Left lung (tissue), 10 donors: ENCODE data around the gene CIAO3. TPM values are rescaled to one million over a fixed set of nuclear protein-coding genes. Genes with fewer than 3 reads are reported as not detected.

Experiments
- ATAC-seq: fragments of 200-7000 bp; cut with Tn5 transposase; one replicate; pipeline ENCODE4 v1.9.1; 2020; ENCODE audit warnings: moderate library complexity
- DNase-seq, 4 donors: peaks; one replicate each; pipeline ENCODE4 v3.0.0-alpha.2; 2013 to 2020
- H3K27ac ChIP-seq, 2 donors: fragments of 200-600 bp; sonication (generic) in 1 of 2; one replicate each; pipeline versions ENCODE4 v1.5.0 to v1.8.0; 2020 to 2021
- H3K27me3 ChIP-seq, 2 donors: fragments of 200-600 bp; sonication (generic) in 1 of 2; one replicate each; pipeline versions ENCODE4 v1.5.0 to v1.8.0; 2020 to 2021
- H3K36me3 ChIP-seq, 2 donors: fragments of 200-600 bp; sonication (generic) in 1 of 2; one replicate each; pipeline versions ENCODE4 v1.5.0 to v1.8.0; 2020 to 2021
- H3K4me1 ChIP-seq, 2 donors: fragments of 200-600 bp; one replicate each; pipeline ENCODE4 v1.8.0; 2021
- H3K4me3 ChIP-seq, 2 donors: fragments of 200-600 bp; sonication (generic) in 1 of 2; one replicate each; pipeline versions ENCODE4 v1.5.0 to v1.8.0; 2020 to 2021; ENCODE audit warnings: mild to moderate bottlenecking in 1 of 2
- H3K9me3 ChIP-seq, 2 donors: fragments of 200-600 bp; sonication (generic) in 1 of 2; one replicate each; pipeline versions ENCODE4 v1.5.0 to v1.8.0; 2020 to 2021
- intact Hi-C, 2 donors: fragments of 100-400 bp; cut with DNase I; formaldehyde crosslinking; loops; one replicate each; pipeline versions ENCODE4 v1.11.2 to v1.14.2; 2022
- microRNA-seq, 2 donors: library from miRNA; unstranded; fragments of <30 nt; microRNA quantifications; one replicate each; pipeline ENCODE4, GENCODE V29; 2019
- polyA plus RNA-seq, 6 donors: library from polyadenylated mRNA; unstranded; fragments of 120-200 nt; gene quantifications; one replicate each; pipeline ENCODE4 v1.2.1, GENCODE V29; 2013; ENCODE audit not compliant: insufficient read length in 6 of 6
- total RNA-seq, 2 donors: library from RNA; stranded (reverse); fragmentation: NEBNext Ultra II Directional; extraction: Animal tissue kit (Norgen Biotek cat#: 25700); gene quantifications; one replicate each; pipeline ENCODE4 v1.2.1, GENCODE V29; 2021
- TF ChIP-seq, protein P1 (sequence below), 2 donors: fragments of 200-600 bp; sonication (generic) in 1 of 2; IDR thresholded peaks; one replicate each; pipeline versions ENCODE4 v1.5.0 to v1.8.0; 2021; ENCODE audit warnings: antibody characterized with exemption in 2 of 2
- donor health status: DM: no; HTN: yes; CAD: no.
- donor health status: DM: no; HTN: no; CAD: no.

The CIAO3 gene
- total and polyA plus RNA-seq, 8 donors = 17.2 to 28.2 (median 21.2) TPM

DNA sequence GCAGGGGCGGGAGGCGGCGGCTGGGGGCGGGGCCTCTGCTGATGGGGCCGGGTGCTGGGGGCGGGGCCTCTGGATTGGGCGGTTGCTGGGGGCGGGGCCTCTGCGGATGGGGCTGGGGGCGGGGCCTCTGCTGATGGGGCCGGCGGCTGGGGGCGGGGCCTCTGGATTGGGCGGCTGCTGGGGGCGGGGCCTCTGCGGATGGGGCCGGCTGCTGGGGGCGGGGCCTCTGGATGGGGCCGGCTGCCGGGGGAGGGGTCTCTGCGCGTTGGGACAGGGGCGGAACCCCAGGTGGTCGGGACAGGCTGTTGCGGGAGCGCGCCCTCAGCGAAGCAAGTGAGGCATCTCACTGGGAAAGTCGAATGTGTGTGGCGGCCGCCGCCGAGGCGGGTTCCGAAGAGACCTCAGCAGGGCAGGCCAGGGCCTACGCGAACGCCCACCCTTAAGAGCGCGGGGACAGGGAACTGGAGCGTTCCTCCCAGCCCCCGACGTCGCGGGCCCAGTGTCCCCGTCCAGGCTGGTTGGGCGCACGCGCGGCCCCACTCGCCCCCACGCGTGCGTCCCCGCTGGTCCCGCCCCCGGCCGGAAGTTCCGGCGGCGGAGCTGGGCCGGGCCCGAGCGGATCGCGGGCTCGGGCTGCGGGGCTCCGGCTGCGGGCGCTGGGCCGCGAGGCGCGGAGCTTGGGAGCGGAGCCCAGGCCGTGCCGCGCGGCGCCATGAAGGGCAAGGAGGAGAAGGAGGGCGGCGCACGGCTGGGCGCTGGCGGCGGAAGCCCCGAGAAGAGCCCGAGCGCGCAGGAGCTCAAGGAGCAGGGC is 60.8 kb downstream of the CIAO3 start, which contains the start of gene STUB1:
Gene STUB1 (plus strand): TSS at position 597 of the 811 bp plus-strand sequence. CDS start 116 bp downstream, at position 713.
- peak within 1 kb of the TSS; percentile 80 to 91 for H3K27ac ChIP-seq
- H3K36me3 ChIP-seq = peaks cover 0 to 25% of the 10 kb centered on the region in 2 donors
- TF ChIP-seq, protein P1, sequence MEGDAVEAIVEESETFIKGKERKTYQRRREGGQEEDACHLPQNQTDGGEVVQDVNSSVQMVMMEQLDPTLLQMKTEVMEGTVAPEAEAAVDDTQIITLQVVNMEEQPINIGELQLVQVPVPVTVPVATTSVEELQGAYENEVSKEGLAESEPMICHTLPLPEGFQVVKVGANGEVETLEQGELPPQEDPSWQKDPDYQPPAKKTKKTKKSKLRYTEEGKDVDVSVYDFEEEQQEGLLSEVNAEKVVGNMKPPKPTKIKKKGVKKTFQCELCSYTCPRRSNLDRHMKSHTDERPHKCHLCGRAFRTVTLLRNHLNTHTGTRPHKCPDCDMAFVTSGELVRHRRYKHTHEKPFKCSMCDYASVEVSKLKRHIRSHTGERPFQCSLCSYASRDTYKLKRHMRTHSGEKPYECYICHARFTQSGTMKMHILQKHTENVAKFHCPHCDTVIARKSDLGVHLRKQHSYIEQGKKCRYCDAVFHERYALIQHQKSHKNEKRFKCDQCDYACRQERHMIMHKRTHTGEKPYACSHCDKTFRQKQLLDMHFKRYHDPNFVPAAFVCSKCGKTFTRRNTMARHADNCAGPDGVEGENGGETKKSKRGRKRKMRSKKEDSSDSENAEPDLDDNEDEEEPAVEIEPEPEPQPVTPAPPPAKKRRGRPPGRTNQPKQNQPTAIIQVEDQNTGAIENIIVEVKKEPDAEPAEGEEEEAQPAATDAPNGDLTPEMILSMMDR (IDR thresholded peaks at IDR 0.05) = no peak
- peak within 1 kb of the TSS; percentile 62 to 70 for H3K4me3 ChIP-seq
- peaks cover 0 to 26% of the 10 kb centered on the region in 2 donors for H3K27me3 ChIP-seq
- DNase-seq = peak; percentile 80 to 94 (median 88)
- ATAC-seq = peak; percentile 80
- no peaks in the 10 kb centered on the region for H3K9me3 ChIP-seq
- H3K4me1 ChIP-seq = peaks cover 33 to 65% of the 10 kb centered on the region in 2 donors
- intact Hi-C loops = no loop called here

Small RNAs within 50 kb of the gene (microRNA-seq; reads per million reads assigned to microRNA genes)
- gene MIR662 = 0.17 to 0.82 reads per million in 2 donors

Other genes with a start within 250 kb of the CIAO3 start
- 10 to 100 TPM; 33.8 to 57.2 TPM for gene CAPN15, start 213.3 kb downstream of the CIAO3 start, total RNA-seq
- gene CAPN15, start 213.3 kb downstream of the CIAO3 start, polyA plus RNA-seq = 10 to 100 TPM; 16.7 to 45.3 (median 26.0) TPM
- not detected for gene PRR35, start 180.6 kb downstream of the CIAO3 start, total RNA-seq
- under 1 TPM in 1 of 6 donors, not detected in 5; 0.06 TPM for gene PRR35, start 180.6 kb downstream of the CIAO3 start, polyA plus RNA-seq
- 1 to 10 TPM in 1 of 2 donors, under 1 TPM in 1; 0.99 to 2.0 TPM for gene NHLRC4, start 174.0 kb downstream of the CIAO3 start, total RNA-seq
- 1 to 10 TPM; 2.2 to 3.4 (median 3.1) TPM for gene NHLRC4, start 174.0 kb downstream of the CIAO3 start, polyA plus RNA-seq
- gene PIGQ, start 171.0 kb downstream of the CIAO3 start, total RNA-seq = 10 to 100 TPM; 51.0 to 68.5 TPM
- gene PIGQ, start 171.0 kb downstream of the CIAO3 start, polyA plus RNA-seq = 10 to 100 TPM; 32.9 to 46.2 (median 36.8) TPM
- 10 to 100 TPM; 32.1 to 32.9 TPM for gene RAB40C, start 150.9 kb downstream of the CIAO3 start, total RNA-seq
- gene RAB40C, start 150.9 kb downstream of the CIAO3 start, polyA plus RNA-seq = 10 to 100 TPM; 17.6 to 31.1 (median 22.4) TPM
- gene WFIKKN1, start 110.0 kb downstream of the CIAO3 start, total RNA-seq = 1 to 10 TPM in 1 of 2 donors, under 1 TPM in 1; 0.58 to 1.4 TPM
- under 1 TPM; 0.11 to 0.85 (median 0.41) TPM for gene WFIKKN1, start 110.0 kb downstream of the CIAO3 start, polyA plus RNA-seq
- 10 to 100 TPM; 69.3 to 70.4 TPM for gene METTL26, start 104.7 kb downstream of the CIAO3 start, total RNA-seq
- gene METTL26, start 104.7 kb downstream of the CIAO3 start, polyA plus RNA-seq = 10 to 100 TPM; 37.2 to 59.4 (median 49.5) TPM
- gene MCRIP2, start 99.2 kb downstream of the CIAO3 start, total RNA-seq = 10 to 100 TPM; 41.5 to 42.5 TPM
- 10 to 100 TPM in 3 of 6 donors, 1 to 10 TPM in 3; 6.8 to 14.5 (median 9.8) TPM for gene MCRIP2, start 99.2 kb downstream of the CIAO3 start, polyA plus RNA-seq
- 10 to 100 TPM; 27.3 to 41.3 TPM for gene WDR90, start 91.6 kb downstream of the CIAO3 start, total RNA-seq
- gene WDR90, start 91.6 kb downstream of the CIAO3 start, polyA plus RNA-seq = 10 to 100 TPM; 39.1 to 63.0 (median 44.4) TPM
- gene RHOT2, start 72.9 kb downstream of the CIAO3 start, total RNA-seq = 10 to 100 TPM; 75.9 to 87.2 TPM
- gene RHOT2, start 72.9 kb downstream of the CIAO3 start, polyA plus RNA-seq = 100 to 1,000 TPM in 1 of 6 donors, 10 to 100 TPM in 5; 59.8 to 104 (median 69.0) TPM
- gene RHBDL1, start 65.3 kb downstream of the CIAO3 start, total RNA-seq = 1 to 10 TPM; 2.3 to 4.3 TPM
- gene RHBDL1, start 65.3 kb downstream of the CIAO3 start, polyA plus RNA-seq = 1 to 10 TPM in 1 of 6 donors, under 1 TPM in 5; 0.45 to 1.9 (median 0.74) TPM
- gene STUB1, start 60.6 kb downstream of the CIAO3 start, total RNA-seq = 100 to 1,000 TPM in 1 of 2 donors, 10 to 100 TPM in 1; 93.9 to 103 TPM
- 100 to 1,000 TPM in 4 of 6 donors, 10 to 100 TPM in 2; 92.9 to 143 (median 119) TPM for gene STUB1, start 60.6 kb downstream of the CIAO3 start, polyA plus RNA-seq
- 10 to 100 TPM; 68.9 to 72.6 TPM for gene JMJD8, start 56.7 kb downstream of the CIAO3 start, total RNA-seq
- gene JMJD8, start 56.7 kb downstream of the CIAO3 start, polyA plus RNA-seq = 10 to 100 TPM; 41.7 to 53.0 (median 43.7) TPM
- 10 to 100 TPM; 11.7 to 14.2 TPM for gene WDR24, start 50.6 kb downstream of the CIAO3 start, total RNA-seq
- gene WDR24, start 50.6 kb downstream of the CIAO3 start, polyA plus RNA-seq = 10 to 100 TPM in 5 of 6 donors, 1 to 10 TPM in 1; 9.4 to 14.3 (median 11.0) TPM
- 1 to 10 TPM in 1 of 2 donors, under 1 TPM in 1; 0.50 to 5.7 TPM for gene FBXL16, start 35.2 kb downstream of the CIAO3 start, total RNA-seq
- 1 to 10 TPM in 1 of 6 donors, under 1 TPM in 5; 0.48 to 1.1 (median 0.72) TPM for gene FBXL16, start 35.2 kb downstream of the CIAO3 start, polyA plus RNA-seq
- gene METRN, start 25.9 kb downstream of the CIAO3 start, total RNA-seq = 10 to 100 TPM; 37.0 to 57.3 TPM
- 10 to 100 TPM in 3 of 6 donors, 1 to 10 TPM in 3; 9.3 to 22.5 (median 11.1) TPM for gene METRN, start 25.9 kb downstream of the CIAO3 start, polyA plus RNA-seq
- gene ANTKMT, start 19.9 kb downstream of the CIAO3 start, total RNA-seq = 10 to 100 TPM; 45.8 to 52.9 TPM
- 10 to 100 TPM in 3 of 6 donors, 1 to 10 TPM in 3; 7.7 to 18.5 (median 11.1) TPM for gene ANTKMT, start 19.9 kb downstream of the CIAO3 start, polyA plus RNA-seq
- gene CCDC78, start 14.6 kb downstream of the CIAO3 start, total RNA-seq = 10 to 100 TPM in 1 of 2 donors, under 1 TPM in 1; 0.96 to 13.7 TPM
- gene CCDC78, start 14.6 kb downstream of the CIAO3 start, polyA plus RNA-seq = 1 to 10 TPM; 1.8 to 8.9 (median 8.6) TPM
- 1 to 10 TPM; 8.7 to 9.9 TPM for gene HAGHL, start 13.9 kb downstream of the CIAO3 start, total RNA-seq
- gene HAGHL, start 13.9 kb downstream of the CIAO3 start, polyA plus RNA-seq = 1 to 10 TPM; 2.4 to 7.7 (median 3.6) TPM
- gene MSLN, start 19.7 kb upstream of the CIAO3 start, total RNA-seq = 100 to 1,000 TPM in 1 of 2 donors, 10 to 100 TPM in 1; 55.5 to 464 TPM
- gene MSLN, start 19.7 kb upstream of the CIAO3 start, polyA plus RNA-seq = 10 to 100 TPM; 14.5 to 29.0 (median 18.4) TPM
- gene RPUSD1, start 47.4 kb upstream of the CIAO3 start, total RNA-seq = 10 to 100 TPM; 12.6 to 21.0 TPM
- gene RPUSD1, start 47.4 kb upstream of the CIAO3 start, polyA plus RNA-seq = 10 to 100 TPM in 4 of 6 donors, 1 to 10 TPM in 2; 8.6 to 13.9 (median 11.4) TPM
- gene CHTF18, start 47.6 kb upstream of the CIAO3 start, total RNA-seq = 10 to 100 TPM; 18.8 to 35.5 TPM
- 10 to 100 TPM; 23.7 to 30.8 (median 24.4) TPM for gene CHTF18, start 47.6 kb upstream of the CIAO3 start, polyA plus RNA-seq
- gene GNG13, start 59.7 kb upstream of the CIAO3 start, total RNA-seq = not detected
- under 1 TPM in 2 of 6 donors, not detected in 4; 0.17 to 0.27 TPM for gene GNG13, start 59.7 kb upstream of the CIAO3 start, polyA plus RNA-seq
- gene LMF1, start 230.0 kb upstream of the CIAO3 start, total RNA-seq = 10 to 100 TPM; 15.5 to 21.7 TPM
- 10 to 100 TPM; 16.3 to 23.1 (median 20.4) TPM for gene LMF1, start 230.0 kb upstream of the CIAO3 start, polyA plus RNA-seq
- gene SOX8, start 240.8 kb upstream of the CIAO3 start, total RNA-seq = under 1 TPM; 0.26 to 0.50 TPM
- gene SOX8, start 240.8 kb upstream of the CIAO3 start, polyA plus RNA-seq = 1 to 10 TPM; 2.2 to 4.1 (median 2.8) TPM